GM21786 (cell line): ENCODE results near the gene P2RY8.

Experiments used
- ATAC-seq: cut with Tn5 transposase; IDR thresholded peaks from one replicate; pipeline ENCODE4 v1.9.1; 2021; ENCODE audit not compliant: unreplicated experiment

Gene P2RY8

DNA sequence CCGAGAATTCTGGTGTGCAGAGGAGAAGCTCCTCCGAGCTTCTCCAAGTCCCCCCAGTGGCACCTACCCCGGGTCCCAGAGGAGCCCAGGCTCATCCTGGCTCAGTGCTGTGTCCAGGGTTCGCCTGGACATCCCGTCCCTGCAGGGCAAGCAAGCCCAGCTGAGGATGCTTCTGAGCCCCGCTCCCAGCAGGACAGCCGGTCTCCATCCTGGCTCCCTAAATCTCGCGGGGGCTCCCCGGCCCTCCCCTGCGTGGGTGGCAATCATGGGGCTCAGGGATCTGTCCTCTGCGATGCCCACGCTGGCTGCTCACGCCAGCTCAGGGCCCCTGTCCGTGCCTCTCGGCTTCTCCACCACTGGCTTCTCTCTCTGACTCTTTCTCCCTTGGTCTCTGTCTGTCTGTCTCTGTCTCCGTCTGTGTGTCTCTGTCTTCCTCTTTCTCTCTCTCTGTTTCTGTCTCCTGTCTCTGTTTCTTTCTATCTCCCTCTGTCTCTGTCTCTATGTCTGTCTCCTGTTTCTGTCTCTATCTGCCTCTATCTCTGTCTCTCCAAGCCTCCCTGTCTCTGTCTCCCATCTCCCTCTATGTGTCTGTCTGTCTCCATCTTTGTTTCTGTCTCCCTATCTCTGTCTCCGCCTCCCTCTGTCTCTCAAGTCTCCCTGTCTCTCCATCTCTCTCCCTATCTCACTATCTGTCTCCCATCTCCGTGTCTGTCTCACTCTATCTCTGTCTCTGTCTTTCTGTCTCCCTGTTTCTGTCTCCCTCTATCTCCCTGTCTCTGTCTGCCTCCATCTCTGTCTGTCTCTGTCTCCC, 117.2 kb downstream of the P2RY8 start:
- no peak for ATAC-seq

- no peak for ATAC-seq
These were observed 118.0 kb downstream of the P2RY8 start for GRCh38 chrX:1418901-1419544.

- ATAC-seq, result no peak
These were observed 118.8 kb downstream of the P2RY8 start for GRCh38 chrX:1417921-1418771.

DNA sequence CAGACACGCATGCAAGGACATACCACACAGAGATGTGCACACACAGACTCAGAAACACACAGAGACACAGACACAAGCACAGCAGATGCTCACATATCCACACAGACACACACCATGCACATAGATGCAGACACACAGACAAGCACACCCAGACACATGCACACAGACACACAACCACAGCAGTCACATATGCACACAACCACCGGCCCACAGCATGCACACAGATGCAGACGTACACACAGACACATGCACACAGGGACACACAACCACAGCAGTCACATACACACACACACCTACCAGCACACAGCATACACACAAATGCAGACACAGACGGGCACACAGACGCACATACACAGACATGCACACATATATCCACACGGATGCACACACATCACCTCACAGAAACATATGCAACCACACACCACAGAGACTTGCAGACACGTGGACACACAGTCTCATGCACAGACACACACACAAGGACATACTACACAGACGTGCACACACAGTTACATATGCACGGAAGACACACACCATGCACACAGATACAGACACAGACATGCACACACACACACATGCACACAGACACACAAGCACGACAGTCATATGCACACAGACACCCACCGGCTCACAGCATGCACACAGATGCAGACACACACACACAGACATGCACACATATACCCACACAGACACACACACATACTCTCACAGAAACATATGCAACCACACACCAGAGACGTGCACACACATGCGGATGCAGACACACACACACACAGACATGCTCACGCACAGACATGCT, 119.8 kb downstream of the P2RY8 start:
- no peak for ATAC-seq

- ATAC-seq, result no peak
These were observed 120.6 kb downstream of the P2RY8 start for GRCh38 chrX:1416327-1416784.
